ENCODE measurements around the gene CLSTN1.
"Not testable (repeated sequence)": the region's sequence is repeated elsewhere in the genome, so short reads cannot be mapped to it uniquely, and the experiment has no call there.

The CLSTN1 gene

GRCh38 chr1:9728451-9729295, 95.1 kb downstream of the CLSTN1 start:
- DNase-seq, result peak; percentile 83

GRCh38 chr1:9726905-9727595, 96.7 kb downstream of the CLSTN1 start:
- DNase-seq, result no peak

GRCh38 chr1:9726406-9726805, 97.4 kb downstream of the CLSTN1 start:
- DNase-seq, result no peak

- DNase-seq, result peak; percentile 77
These were observed 98.9 kb downstream of the CLSTN1 start for GRCh38 chr1:9724706-9725476.

- no peak for DNase-seq
These were observed 99.8 kb downstream of the CLSTN1 start for GRCh38 chr1:9723926-9724325.

GRCh38 chr1:9723068-9723805, 100.5 kb downstream of the CLSTN1 start:
- DNase-seq, result no peak

- DNase-seq, result no peak
These were observed 101.4 kb downstream of the CLSTN1 start for GRCh38 chr1:9722378-9722749.

GRCh38 chr1:9721606-9722377, 102.0 kb downstream of the CLSTN1 start:
- peak; percentile 82 for DNase-seq

- no peak for DNase-seq
These were observed 102.8 kb downstream of the CLSTN1 start for GRCh38 chr1:9720785-9721605.

GRCh38 chr1:9719978-9720722, 103.6 kb downstream of the CLSTN1 start:
- no peak for DNase-seq

GRCh38 chr1:9718006-9718680, 105.6 kb downstream of the CLSTN1 start:
- DNase-seq, result no peak

GRCh38 chr1:9717193-9718005, 106.4 kb downstream of the CLSTN1 start:
- DNase-seq, result peak; percentile 89

- peak; percentile 54 for DNase-seq
These were observed 107.2 kb downstream of the CLSTN1 start for GRCh38 chr1:9716404-9717192.

- DNase-seq, result peak; percentile 51
These were observed 108.1 kb downstream of the CLSTN1 start for GRCh38 chr1:9715536-9716226.

- no peak for DNase-seq
These were observed 109.5 kb downstream of the CLSTN1 start for GRCh38 chr1:9714257-9714718.

GRCh38 chr1:9712767-9713166, 111.0 kb downstream of the CLSTN1 start:
- DNase-seq, result not testable (repeated sequence)

GRCh38 chr1:9711466-9712020, 112.2 kb downstream of the CLSTN1 start:
- no peak for DNase-seq

Measured in stimulated activated CD4-positive, alpha-beta T cell treated with anti-CD3 and anti-CD28 coated beads, Interleukin-15, amount 100 ng/mL, for 24 hours (primary cell).